Liver (tissue), 9 donors: ENCODE measurements around the gene DPH2. TPM values are rescaled to one million over a fixed set of nuclear protein-coding genes. Genes with fewer than 3 reads are reported as not detected.

Source experiments
- DNase-seq: peaks from one replicate; pipeline ENCODE4 v3.0.0-alpha.2; 2017; ENCODE audit warnings: low spot score
- H3K27ac ChIP-seq, 2 donors: one replicate each; pipeline ENCODE4 v1.7.0; 2013; ENCODE audit warnings: inconsistent platforms in 2 of 2, low read length in 2 of 2, control low read depth in 1 of 2, low read depth in 1 of 2, mild to moderate bottlenecking in 1 of 2
- H3K27me3 ChIP-seq, 4 donors: one replicate each; pipeline versions ENCODE4 v1.6.1 to v1.7.0; 2013; ENCODE audit warnings: low read length in 3 of 4, inconsistent platforms in 1 of 4, mild to moderate bottlenecking in 1 of 4, moderate library complexity in 1 of 4; ENCODE audit not compliant: control insufficient read depth in 4 of 4, insufficient read depth in 4 of 4
- H3K36me3 ChIP-seq, 4 donors: one replicate each; pipeline versions ENCODE4 v1.6.1 to v1.7.0; 2013; ENCODE audit warnings: low read length in 3 of 4, mild to moderate bottlenecking in 3 of 4, low read depth in 1 of 4, moderate library complexity in 1 of 4; ENCODE audit not compliant: control insufficient read depth in 4 of 4, insufficient read depth in 3 of 4
- H3K4me1 ChIP-seq, 4 donors: one replicate each; pipeline versions ENCODE4 v1.6.1 to v1.7.0; 2013; ENCODE audit warnings: low read length in 3 of 4, mild to moderate bottlenecking in 3 of 4, moderate library complexity in 1 of 4; ENCODE audit not compliant: control insufficient read depth in 4 of 4, insufficient read depth in 4 of 4
- H3K4me3 ChIP-seq, 3 donors: one replicate each; pipeline versions ENCODE4 v1.6.1 to v1.7.0; 2013; ENCODE audit warnings: low read length in 3 of 3, control low read depth in 1 of 3, low read depth in 1 of 3, mild to moderate bottlenecking in 1 of 3
- H3K9ac ChIP-seq, 2 donors: one replicate each; pipeline ENCODE4 v1.7.0; 2013; ENCODE audit warnings: low read length in 2 of 2, mild to moderate bottlenecking in 2 of 2, moderate library complexity in 2 of 2, control low read depth in 1 of 2, low read depth in 1 of 2
- H3K9me3 ChIP-seq, 4 donors: one replicate each; pipeline versions ENCODE4 v1.6.1 to v1.7.0; 2013; ENCODE audit warnings: low read length in 3 of 4; ENCODE audit not compliant: control insufficient read depth in 4 of 4
- EGR1 ChIP-seq, 2 donors: IDR thresholded peaks; 2 replicates each; pipeline ENCODE4 v1.6.1; 2016 to 2018; ENCODE audit warnings: antibody characterized with exemption in 2 of 2, low read depth in 2 of 2
- FOXA1 ChIP-seq: IDR thresholded peaks from 2 replicates; pipeline ENCODE4 v1.6.1; 2016; ENCODE audit warnings: antibody characterized with exemption
- FOXA2 ChIP-seq: IDR thresholded peaks from 2 replicates; pipeline ENCODE4 v1.6.1; 2016; ENCODE audit warnings: antibody characterized with exemption
- GABPA ChIP-seq, 2 donors: IDR thresholded peaks in 1 of 2; conservative IDR thresholded peaks in 1 of 2; 2 replicates each; pipeline ENCODE4 v1.6.1; 2016; ENCODE audit warnings: antibody characterized with exemption in 2 of 2, mild to moderate bottlenecking in 1 of 2, moderate library complexity in 1 of 2
- HNF4A ChIP-seq, 2 donors: conservative IDR thresholded peaks; 2 replicates each; pipeline ENCODE4 v1.6.1; 2016; ENCODE audit warnings: antibody characterized with exemption in 2 of 2, mild to moderate bottlenecking in 2 of 2
- HNF4G ChIP-seq: IDR thresholded peaks from 2 replicates; pipeline ENCODE4 v1.6.1; 2016; ENCODE audit warnings: antibody characterized with exemption
- JUND ChIP-seq, 2 donors: IDR thresholded peaks; 2 replicates each; pipeline ENCODE4 v1.6.1; 2016; ENCODE audit warnings: antibody characterized with exemption in 2 of 2
- NR2F2 ChIP-seq: IDR thresholded peaks from 2 replicates; pipeline ENCODE4 v1.6.1; 2016; ENCODE audit warnings: antibody characterized with exemption
- RAD21 ChIP-seq, 2 donors: IDR thresholded peaks; 2 replicates each; pipeline ENCODE4 v1.6.1; 2016; ENCODE audit warnings: antibody characterized with exemption in 2 of 2, mild to moderate bottlenecking in 2 of 2
- RXRA ChIP-seq, 2 donors: IDR thresholded peaks; 2 replicates each; pipeline ENCODE4 v1.6.1; 2017 to 2018; ENCODE audit warnings: antibody characterized with exemption in 2 of 2, mild to moderate bottlenecking in 1 of 2
- SP1 ChIP-seq: IDR thresholded peaks from 2 replicates; pipeline ENCODE4 v1.6.1; 2018; ENCODE audit warnings: antibody characterized with exemption, mild to moderate bottlenecking
- TAF1 ChIP-seq: conservative IDR thresholded peaks from 2 replicates; pipeline ENCODE4 v1.6.1; 2016; ENCODE audit warnings: antibody characterized with exemption, mild to moderate bottlenecking
- YY1 ChIP-seq: IDR thresholded peaks from 2 replicates; pipeline ENCODE4 v1.6.1; 2016; ENCODE audit warnings: antibody characterized with exemption, mild to moderate bottlenecking
- WGBS: extraction: QIAGEN DNeasy Blood & Tissue Kit; methylation state at CpG from one replicate; pipeline ENCODE4 v1.1.7; 2013; 5-methylcytosine and 5-hydroxymethylcytosine counted together
- polyA plus RNA-seq, 2 donors: library from polyadenylated mRNA; stranded (reverse) in 1 of 2; unstranded in 1 of 2; fragments of 200-250 nt in 1 of 2; fragments of >200 nt in 1 of 2; fragmentation: Nextera tagmentation in 1 of 2; extraction: Ambion mirVana in 1 of 2; gene quantifications; one replicate each; pipeline versions ENCODE4 v1.2.1 to v1.2.3, GENCODE V29; 2013 to 2015
- total RNA-seq, 2 donors: library from RNA; depleted of rRNA; stranded (reverse); fragments of >200 nt; gene quantifications; one replicate each; pipeline ENCODE4 v1.2.3, GENCODE V29; 2014
- TF ChIP-seq, protein P1 (sequence below): IDR thresholded peaks from 2 replicates; pipeline ENCODE4 v1.6.1; 2016; ENCODE audit warnings: antibody characterized with exemption
- TF ChIP-seq, protein P2 (sequence below): IDR thresholded peaks from 2 replicates; pipeline ENCODE4 v1.6.1; 2016; ENCODE audit warnings: antibody characterized with exemption, mild to moderate bottlenecking
- TF ChIP-seq, protein P3 (sequence below): fragments of 150-350 bp; IDR thresholded peaks from 2 replicates; pipeline ENCODE4 v1.5.1; 2017; ENCODE audit warnings: improper control_type of control experiment, low read depth, low read length; ENCODE audit not compliant: missing input control
- TF ChIP-seq, protein P4 (sequence below): IDR thresholded peaks from 2 replicates; pipeline ENCODE4 v1.6.1; 2016; ENCODE audit warnings: antibody characterized with exemption
- donor health status: healthy.
- donor health status: healthy.
- donor health status: healthy.
- donor health status: healthy.
- donor health status: healthy.

The DPH2 gene
- total and polyA plus RNA-seq, 4 donors = 9.3 to 20.9 (median 15.4) TPM

DNA sequence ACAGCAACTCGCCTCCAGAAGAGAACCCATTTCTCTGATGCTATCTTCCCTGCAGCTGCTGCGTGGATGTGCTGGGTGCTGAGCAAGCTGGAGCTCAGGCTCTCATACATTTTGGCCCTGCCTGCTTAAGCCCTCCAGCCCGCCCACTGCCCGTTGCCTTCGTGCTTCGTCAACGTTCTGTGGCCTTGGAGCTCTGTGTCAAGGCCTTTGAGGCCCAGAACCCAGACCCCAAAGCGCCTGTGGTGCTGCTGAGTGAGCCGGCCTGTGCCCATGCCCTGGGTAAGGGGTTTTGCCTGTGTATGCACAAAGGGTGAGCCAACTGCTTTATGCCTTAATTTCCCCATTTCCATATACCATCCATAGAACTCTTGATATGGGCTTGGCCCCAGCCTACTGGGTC lies 1.1 kb downstream of the DPH2 start:
- Histone ChIP-seq H3K9ac (no peak overlapping the region), H3K4me1 (peaks cover 3 to 33% (median 23%) of the 10 kb centered on the region in 4 donors), H3K27me3 (no peaks in the 10 kb centered on the region), H3K27ac (no peak overlapping the region), H3K9me3 (no peaks in the 10 kb centered on the region), H3K4me3 (peak overlapping the region in 2 of 3 donors; percentile 79 to 98), H3K36me3 (peaks cover 0 to 18% (median 5%) of the 10 kb centered on the region in 4 donors)
- 93% methylated on average over 9 of the region's 9 CpGs for WGBS
- no peak for DNase-seq
- TF ChIP-seq FOXA2 = no peak
- TF ChIP-seq HNF4A (conservative IDR thresholded peaks at IDR 0.05) = no peak
- TF ChIP-seq GABPA (IDR thresholded peaks at IDR 0.05 in 1 of 2, conservative IDR thresholded peaks at IDR 0.05 in 1 of 2) = no peak
- no peak for TF ChIP-seq YY1
- no peak for TF ChIP-seq NR2F2
- TF ChIP-seq, protein P1, sequence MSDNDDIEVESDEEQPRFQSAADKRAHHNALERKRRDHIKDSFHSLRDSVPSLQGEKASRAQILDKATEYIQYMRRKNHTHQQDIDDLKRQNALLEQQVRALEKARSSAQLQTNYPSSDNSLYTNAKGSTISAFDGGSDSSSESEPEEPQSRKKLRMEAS = no peak
- TF ChIP-seq FOXA1 = no peak
- no peak for TF ChIP-seq JUND (IDR thresholded peaks at IDR 0.05)
- TF ChIP-seq HNF4G = no peak
- no peak for TF ChIP-seq SP1
- TF ChIP-seq, protein P2, sequence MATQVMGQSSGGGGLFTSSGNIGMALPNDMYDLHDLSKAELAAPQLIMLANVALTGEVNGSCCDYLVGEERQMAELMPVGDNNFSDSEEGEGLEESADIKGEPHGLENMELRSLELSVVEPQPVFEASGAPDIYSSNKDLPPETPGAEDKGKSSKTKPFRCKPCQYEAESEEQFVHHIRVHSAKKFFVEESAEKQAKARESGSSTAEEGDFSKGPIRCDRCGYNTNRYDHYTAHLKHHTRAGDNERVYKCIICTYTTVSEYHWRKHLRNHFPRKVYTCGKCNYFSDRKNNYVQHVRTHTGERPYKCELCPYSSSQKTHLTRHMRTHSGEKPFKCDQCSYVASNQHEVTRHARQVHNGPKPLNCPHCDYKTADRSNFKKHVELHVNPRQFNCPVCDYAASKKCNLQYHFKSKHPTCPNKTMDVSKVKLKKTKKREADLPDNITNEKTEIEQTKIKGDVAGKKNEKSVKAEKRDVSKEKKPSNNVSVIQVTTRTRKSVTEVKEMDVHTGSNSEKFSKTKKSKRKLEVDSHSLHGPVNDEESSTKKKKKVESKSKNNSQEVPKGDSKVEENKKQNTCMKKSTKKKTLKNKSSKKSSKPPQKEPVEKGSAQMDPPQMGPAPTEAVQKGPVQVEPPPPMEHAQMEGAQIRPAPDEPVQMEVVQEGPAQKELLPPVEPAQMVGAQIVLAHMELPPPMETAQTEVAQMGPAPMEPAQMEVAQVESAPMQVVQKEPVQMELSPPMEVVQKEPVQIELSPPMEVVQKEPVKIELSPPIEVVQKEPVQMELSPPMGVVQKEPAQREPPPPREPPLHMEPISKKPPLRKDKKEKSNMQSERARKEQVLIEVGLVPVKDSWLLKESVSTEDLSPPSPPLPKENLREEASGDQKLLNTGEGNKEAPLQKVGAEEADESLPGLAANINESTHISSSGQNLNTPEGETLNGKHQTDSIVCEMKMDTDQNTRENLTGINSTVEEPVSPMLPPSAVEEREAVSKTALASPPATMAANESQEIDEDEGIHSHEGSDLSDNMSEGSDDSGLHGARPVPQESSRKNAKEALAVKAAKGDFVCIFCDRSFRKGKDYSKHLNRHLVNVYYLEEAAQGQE = no peak

DNA sequence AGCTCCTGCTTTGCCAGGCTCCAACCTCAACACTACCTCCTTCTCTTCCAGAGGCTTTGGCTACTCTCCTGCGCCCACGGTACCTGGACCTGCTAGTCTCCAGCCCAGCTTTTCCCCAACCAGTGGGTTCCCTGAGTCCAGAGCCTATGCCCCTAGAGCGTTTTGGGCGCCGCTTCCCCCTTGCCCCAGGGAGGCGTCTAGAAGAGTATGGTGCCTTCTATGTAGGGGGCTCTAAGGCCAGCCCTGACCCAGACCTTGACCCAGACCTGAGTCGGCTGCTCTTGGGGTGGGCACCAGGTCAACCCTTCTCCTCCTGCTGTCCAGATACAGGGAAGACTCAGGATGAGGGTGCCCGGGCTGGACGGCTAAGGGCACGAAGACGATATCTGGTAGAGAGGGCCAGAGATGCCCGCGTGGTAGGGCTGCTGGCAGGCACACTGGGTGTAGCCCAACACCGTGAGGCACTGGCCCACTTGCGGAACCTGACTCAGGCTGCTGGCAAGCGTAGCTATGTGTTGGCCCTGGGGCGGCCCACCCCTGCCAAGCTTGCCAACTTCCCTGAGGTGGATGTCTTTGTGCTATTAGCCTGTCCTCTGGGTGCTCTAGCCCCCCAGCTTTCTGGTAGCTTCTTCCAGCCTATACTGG lies 1.6 kb downstream of the DPH2 start:
- Histone ChIP-seq H3K4me3 (no peak overlapping the region), H3K27ac (no peak overlapping the region), H3K4me1 (peaks cover 3 to 38% (median 29%) of the 10 kb centered on the region in 4 donors), H3K36me3 (peaks cover 2 to 18% (median 5%) of the 10 kb centered on the region in 4 donors), H3K9me3 (no peaks in the 10 kb centered on the region), H3K9ac (no peak overlapping the region), H3K27me3 (no peaks in the 10 kb centered on the region)
- TF ChIP-seq, protein P3, sequence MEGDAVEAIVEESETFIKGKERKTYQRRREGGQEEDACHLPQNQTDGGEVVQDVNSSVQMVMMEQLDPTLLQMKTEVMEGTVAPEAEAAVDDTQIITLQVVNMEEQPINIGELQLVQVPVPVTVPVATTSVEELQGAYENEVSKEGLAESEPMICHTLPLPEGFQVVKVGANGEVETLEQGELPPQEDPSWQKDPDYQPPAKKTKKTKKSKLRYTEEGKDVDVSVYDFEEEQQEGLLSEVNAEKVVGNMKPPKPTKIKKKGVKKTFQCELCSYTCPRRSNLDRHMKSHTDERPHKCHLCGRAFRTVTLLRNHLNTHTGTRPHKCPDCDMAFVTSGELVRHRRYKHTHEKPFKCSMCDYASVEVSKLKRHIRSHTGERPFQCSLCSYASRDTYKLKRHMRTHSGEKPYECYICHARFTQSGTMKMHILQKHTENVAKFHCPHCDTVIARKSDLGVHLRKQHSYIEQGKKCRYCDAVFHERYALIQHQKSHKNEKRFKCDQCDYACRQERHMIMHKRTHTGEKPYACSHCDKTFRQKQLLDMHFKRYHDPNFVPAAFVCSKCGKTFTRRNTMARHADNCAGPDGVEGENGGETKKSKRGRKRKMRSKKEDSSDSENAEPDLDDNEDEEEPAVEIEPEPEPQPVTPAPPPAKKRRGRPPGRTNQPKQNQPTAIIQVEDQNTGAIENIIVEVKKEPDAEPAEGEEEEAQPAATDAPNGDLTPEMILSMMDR = no peak
- no peak for TF ChIP-seq RAD21 (IDR thresholded peaks at IDR 0.05)
- no peak for TF ChIP-seq JUND (IDR thresholded peaks at IDR 0.05)
- no peak for TF ChIP-seq HNF4G
- no peak for TF ChIP-seq RXRA (IDR thresholded peaks at IDR 0.05)
- no peak for TF ChIP-seq TAF1
- no peak for TF ChIP-seq SP1
- no peak for TF ChIP-seq YY1
- TF ChIP-seq EGR1 (IDR thresholded peaks at IDR 0.05; ENCODE audit: low read depth in 2 of 2) = no peak
- TF ChIP-seq, protein P4, sequence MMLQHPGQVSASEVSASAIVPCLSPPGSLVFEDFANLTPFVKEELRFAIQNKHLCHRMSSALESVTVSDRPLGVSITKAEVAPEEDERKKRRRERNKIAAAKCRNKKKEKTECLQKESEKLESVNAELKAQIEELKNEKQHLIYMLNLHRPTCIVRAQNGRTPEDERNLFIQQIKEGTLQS = no peak
- no peak for TF ChIP-seq HNF4A (conservative IDR thresholded peaks at IDR 0.05)
- TF ChIP-seq GABPA (IDR thresholded peaks at IDR 0.05 in 1 of 2, conservative IDR thresholded peaks at IDR 0.05 in 1 of 2) = no peak
- TF ChIP-seq, protein P1 = no peak
- DNase-seq = no peak
- 97% methylated on average over 17 of the region's 17 CpGs for WGBS
